Large intestine (tissue), 3 donors: ENCODE measurements around the gene DLGAP1. TPM values are rescaled to one million over a fixed set of nuclear protein-coding genes. Genes with fewer than 3 reads are reported as not detected.

Experiments
- DNase-seq, 2 donors: peaks; one replicate each; pipeline versions ENCODE4 v3.0.0 to v3.0.0-alpha.2; 2013
- H3K27ac ChIP-seq: one replicate; pipeline ENCODE4 v1.5.1; 2013; ENCODE audit warnings: low read length
- H3K27me3 ChIP-seq: 2 replicates; pipeline ENCODE4 v1.6.1; 2013; ENCODE audit warnings: low read length; ENCODE audit not compliant: control insufficient read depth, insufficient read depth
- H3K36me3 ChIP-seq: 2 replicates; pipeline ENCODE4 v1.6.1; 2013; ENCODE audit warnings: low read length; ENCODE audit not compliant: control insufficient read depth, insufficient read depth
- H3K4me1 ChIP-seq: one replicate; pipeline ENCODE4 v1.6.1; 2013; ENCODE audit warnings: low read length; ENCODE audit not compliant: control insufficient read depth, insufficient read depth
- H3K4me3 ChIP-seq: one replicate; pipeline ENCODE4 v1.5.1; 2013; ENCODE audit warnings: low read length
- H3K9me3 ChIP-seq: one replicate; pipeline ENCODE4 v1.6.1; 2013; ENCODE audit warnings: mild to moderate bottlenecking, low read depth, low read length, moderate library complexity; ENCODE audit not compliant: control insufficient read depth
- WGBS: methylation state at CpG from one replicate; pipeline ENCODE4 v1.1.5; 2013; ENCODE audit warnings: low lambda C conversion rate; ENCODE audit not compliant: insufficient coverage; 5-methylcytosine and 5-hydroxymethylcytosine counted together
- polyA plus RNA-seq: library from polyadenylated mRNA; unstranded; fragments of 120-200 nt; gene quantifications from one replicate; pipeline ENCODE4 v1.2.1, GENCODE V29; 2013

DLGAP1 gene
- polyA plus RNA-seq, 1 donor = 0.69 TPM

DNA sequence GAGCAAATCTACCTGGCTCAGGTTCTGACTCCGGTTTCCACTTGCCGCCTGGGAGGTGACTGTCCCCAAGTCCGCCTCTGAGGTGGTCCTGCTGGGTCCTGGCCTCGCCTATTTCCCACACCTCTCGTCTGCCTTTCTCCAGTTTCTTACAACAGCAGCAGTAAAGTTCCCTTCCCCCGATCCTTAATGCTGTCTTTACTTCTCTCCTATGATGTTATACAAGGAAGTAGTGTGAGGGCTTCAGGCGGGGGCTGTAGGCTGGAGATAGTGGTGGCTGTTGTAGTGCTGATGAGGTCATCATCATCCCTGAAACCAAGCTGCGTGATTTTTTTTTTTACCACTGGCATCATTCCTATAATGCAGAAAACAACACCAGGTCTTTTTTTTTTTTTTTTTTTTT lies 986.3 kb downstream of the DLGAP1 start:
- no peaks in the 10 kb centered on the region for H3K9me3 ChIP-seq
- DNase-seq = peak; percentile 55 to 76
- H3K4me3 ChIP-seq = no peak overlapping the region
- peaks cover 15% of the 10 kb centered on the region for H3K4me1 ChIP-seq
- H3K36me3 ChIP-seq = no peaks in the 10 kb centered on the region
- H3K27me3 ChIP-seq = no peaks in the 10 kb centered on the region
- no CpG with 5 or more reads among the region's 8 CpGs for WGBS
- H3K27ac ChIP-seq = no peak overlapping the region

DNA sequence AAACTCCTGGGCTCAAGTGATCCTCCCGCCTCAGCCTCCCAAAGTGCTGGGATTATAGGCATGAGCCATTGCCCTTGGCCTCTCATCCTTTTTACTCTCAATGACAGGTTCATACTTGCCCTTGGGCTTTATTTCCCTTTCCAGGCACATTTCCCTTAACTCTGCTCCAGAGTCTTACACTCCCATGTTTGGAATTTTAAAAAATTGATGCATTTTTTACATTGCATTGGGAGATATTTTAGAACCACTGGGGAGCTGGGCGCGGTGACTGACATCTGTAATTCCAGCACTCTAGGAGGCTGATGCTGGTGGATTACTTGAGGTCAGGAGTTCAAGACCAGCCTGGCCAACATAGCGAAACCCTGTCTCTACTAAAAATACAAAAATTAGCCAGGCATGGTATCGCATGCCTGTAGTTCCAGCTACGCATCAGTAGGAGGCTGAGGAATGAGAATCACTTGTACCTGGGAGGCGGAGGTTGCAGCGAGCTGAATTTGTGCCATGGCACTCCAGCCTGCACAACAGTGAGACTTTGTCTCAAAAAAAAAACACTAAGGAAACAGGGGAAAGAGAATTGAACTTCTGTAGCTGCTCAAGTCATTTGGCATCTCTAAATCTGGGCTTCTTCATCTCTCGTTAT lies 986.9 kb downstream of the DLGAP1 start:
- H3K36me3 ChIP-seq = no peaks in the 10 kb centered on the region
- WGBS = 100% methylated on average over 2 of the region's 9 CpGs
- H3K4me1 ChIP-seq = peaks cover 15% of the 10 kb centered on the region
- H3K9me3 ChIP-seq = no peaks in the 10 kb centered on the region
- H3K27me3 ChIP-seq = no peaks in the 10 kb centered on the region
- no peak for DNase-seq
- H3K4me3 ChIP-seq = no peak overlapping the region
- H3K27ac ChIP-seq = no peak overlapping the region

DNA sequence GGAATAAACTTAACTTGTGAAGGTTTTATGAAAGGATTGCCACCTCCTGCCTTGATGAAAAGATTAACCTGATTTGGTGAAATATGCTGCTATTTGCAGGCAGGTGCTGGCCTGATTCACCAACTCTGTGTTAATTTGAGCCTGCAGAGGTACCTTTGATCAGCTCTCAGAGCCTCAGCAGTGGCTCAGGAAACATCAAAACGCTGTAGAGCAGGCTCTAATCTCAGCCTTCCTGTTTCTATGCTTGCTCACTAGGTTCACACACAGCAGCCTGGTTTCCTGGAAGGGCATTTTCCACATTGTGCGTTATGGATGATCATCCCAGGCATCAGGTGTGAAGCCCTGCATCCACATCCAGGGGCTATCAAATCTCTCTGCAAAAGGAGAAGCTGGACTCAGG lies 988.2 kb downstream of the DLGAP1 start:
- Histone ChIP-seq H3K9me3 (peaks cover 1% of the 10 kb centered on the region), H3K4me1 (peaks cover 15% of the 10 kb centered on the region), H3K27me3 (no peaks in the 10 kb centered on the region), H3K4me3 (no peak overlapping the region), H3K36me3 (peaks cover 2% of the 10 kb centered on the region), H3K27ac (peak overlapping the region; percentile 40)
- DNase-seq = no peak
- no CpG with 5 or more reads among the region's 2 CpGs for WGBS

DNA sequence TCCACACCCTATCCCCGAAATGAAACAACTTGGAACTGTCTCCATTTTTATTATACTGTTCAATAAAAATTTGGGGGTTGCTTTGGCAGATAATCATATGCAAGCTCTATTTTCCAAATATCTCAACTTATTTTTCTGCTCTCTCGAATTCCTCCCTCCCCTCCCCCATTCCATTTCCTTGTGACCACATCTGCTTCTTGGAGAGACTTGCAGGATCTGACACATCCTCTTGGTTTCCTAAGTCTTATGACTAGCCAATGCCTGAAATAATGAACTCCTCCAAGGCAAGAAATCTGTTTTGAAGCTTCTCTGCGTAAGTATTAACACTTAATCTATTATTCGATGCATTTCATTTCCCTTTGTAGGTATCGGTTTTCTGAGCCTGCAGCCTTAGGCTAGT lies 989.1 kb downstream of the DLGAP1 start:
- Histone ChIP-seq H3K27me3 (no peaks in the 10 kb centered on the region), H3K9me3 (peaks cover 6% of the 10 kb centered on the region), H3K4me3 (no peak overlapping the region), H3K4me1 (peaks cover 13% of the 10 kb centered on the region), H3K36me3 (peaks cover 4% of the 10 kb centered on the region), H3K27ac (peak overlapping the region; percentile 40)
- DNase-seq = peak in 1 of 2 donors; percentile 69
- WGBS = 72% methylated on average over 4 of the region's 5 CpGs

DNA sequence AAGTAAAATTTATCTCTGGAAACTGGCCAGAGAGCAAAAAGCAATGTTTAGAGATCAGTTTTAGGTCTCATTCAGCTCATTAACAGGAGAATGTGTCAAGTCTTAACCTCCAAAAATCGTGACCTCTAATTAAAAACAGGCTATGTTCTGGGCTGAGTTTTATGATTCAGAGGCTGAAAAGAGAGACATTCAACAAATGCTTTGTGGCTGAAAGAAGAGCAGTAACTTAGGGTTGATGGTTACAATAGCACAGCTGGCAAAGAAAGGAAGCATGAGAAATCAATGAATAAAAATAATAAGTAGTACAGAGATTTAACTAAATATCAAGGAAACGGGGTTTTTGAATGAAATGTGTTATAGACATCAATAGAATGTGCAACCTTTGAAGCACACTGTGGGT lies 992.1 kb downstream of the DLGAP1 start:
- Histone ChIP-seq H3K4me3 (no peak overlapping the region), H3K27me3 (no peaks in the 10 kb centered on the region), H3K9me3 (peaks cover 9% of the 10 kb centered on the region), H3K27ac (no peak overlapping the region), H3K4me1 (peaks cover 26% of the 10 kb centered on the region), H3K36me3 (peaks cover 20% of the 10 kb centered on the region)
- WGBS = 57% methylated on average over 2 of the region's 2 CpGs
- no peak for DNase-seq

DNA sequence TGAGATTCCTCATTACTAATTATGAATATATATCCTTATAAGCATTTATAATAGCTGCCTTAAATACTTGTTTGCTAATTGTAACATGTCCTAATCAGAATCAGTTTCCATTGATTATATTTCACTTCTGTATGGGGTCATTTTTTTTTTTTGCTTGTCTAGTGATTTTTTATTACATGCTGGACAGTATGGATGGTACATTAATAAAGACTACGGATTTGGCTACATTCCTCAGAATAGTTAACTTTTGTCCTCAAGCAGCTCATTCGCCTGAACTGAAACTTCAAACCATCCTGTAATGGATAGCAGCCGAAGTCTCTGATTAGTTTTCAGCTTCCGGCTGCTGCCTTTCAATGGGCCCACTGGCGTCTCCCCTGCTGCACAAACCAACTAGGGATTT lies 993.4 kb downstream of the DLGAP1 start:
- H3K36me3 ChIP-seq = peaks cover 30% of the 10 kb centered on the region
- H3K27ac ChIP-seq = no peak overlapping the region
- no peak for DNase-seq
- H3K27me3 ChIP-seq = no peaks in the 10 kb centered on the region
- peaks cover 31% of the 10 kb centered on the region for H3K4me1 ChIP-seq
- 100% methylated on average over 2 of the region's 5 CpGs for WGBS
- H3K4me3 ChIP-seq = no peak overlapping the region
- peaks cover 9% of the 10 kb centered on the region for H3K9me3 ChIP-seq

DNA sequence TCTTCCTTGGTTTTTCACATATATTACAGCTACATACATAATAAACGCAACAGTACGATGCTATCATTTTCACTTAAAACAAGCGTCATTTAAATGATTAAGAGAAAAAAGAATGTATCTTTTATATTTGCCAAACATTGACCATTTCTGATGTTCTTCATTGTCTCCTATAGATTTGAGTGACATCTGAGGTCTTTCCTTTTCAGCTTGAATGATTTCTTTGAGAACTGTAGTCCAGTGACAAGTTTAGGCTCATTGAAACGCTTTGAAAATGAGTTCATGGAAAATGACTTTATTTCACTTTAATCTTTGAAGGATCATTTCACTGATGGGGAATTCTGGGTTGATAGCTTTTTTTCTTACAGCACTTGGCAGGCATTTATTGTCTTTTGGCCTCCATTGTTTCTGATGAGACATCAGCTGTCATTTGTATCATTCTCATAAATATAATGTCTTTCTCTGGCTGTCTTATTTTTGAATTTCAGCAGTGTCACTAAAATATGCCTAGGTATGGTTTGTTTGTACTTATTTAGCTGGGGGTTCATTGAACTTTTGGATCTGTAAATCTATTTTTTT lies 994.2 kb downstream of the DLGAP1 start:
- no peak overlapping the region for H3K4me3 ChIP-seq
- no peaks in the 10 kb centered on the region for H3K27me3 ChIP-seq
- peaks cover 31% of the 10 kb centered on the region for H3K4me1 ChIP-seq
- H3K27ac ChIP-seq = no peak overlapping the region
- H3K36me3 ChIP-seq = peaks cover 30% of the 10 kb centered on the region
- peaks cover 9% of the 10 kb centered on the region for H3K9me3 ChIP-seq
- no peak for DNase-seq
- WGBS = 96% methylated on average over 3 of the region's 4 CpGs

DNA sequence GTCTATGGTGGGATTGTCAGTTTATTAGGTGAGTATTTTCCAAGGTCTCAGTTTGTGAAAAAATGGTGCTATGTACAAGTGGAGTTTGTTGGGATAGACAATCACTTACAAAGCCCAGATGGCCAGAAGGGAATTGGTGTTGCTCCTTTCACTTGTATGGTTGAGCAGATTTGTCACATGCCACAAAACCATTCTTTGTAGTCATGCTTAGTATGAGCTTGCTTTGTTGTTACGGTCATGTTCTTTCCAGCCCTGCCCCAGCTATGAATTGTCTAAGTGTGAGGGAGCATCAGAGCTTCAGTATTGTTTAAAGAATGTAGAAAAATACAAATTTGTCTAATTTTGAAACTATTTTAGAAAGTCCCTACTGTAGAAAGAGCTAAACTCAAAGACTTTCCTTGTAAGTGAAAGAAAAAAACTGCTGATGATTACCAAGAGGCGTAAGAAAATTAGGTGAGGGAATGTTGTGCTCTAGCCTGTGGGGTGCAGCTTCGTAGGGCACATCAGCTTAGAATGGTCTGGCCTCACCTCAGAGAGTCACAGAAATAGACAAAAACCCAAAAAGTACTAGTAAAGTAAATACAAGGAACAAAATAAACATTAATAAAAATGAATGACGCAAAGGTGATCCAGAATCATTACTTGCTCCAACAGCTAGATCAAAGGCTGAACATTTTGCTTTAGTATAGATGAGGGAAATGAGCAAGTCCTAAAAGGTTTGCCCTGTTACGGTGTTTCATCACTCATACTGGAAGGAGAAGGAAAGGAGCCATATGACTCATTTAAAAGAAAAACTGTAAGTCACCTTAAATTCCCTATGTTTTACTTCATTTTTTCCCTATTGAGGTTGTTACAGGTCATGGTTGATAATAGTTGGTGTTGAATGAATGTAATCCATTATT lies 995.9 kb downstream of the DLGAP1 start:
- Histone ChIP-seq H3K4me3 (no peak overlapping the region), H3K27ac (peak overlapping the region; percentile 96), H3K4me1 (peaks cover 42% of the 10 kb centered on the region), H3K36me3 (peaks cover 30% of the 10 kb centered on the region), H3K27me3 (no peaks in the 10 kb centered on the region), H3K9me3 (peaks cover 9% of the 10 kb centered on the region)
- DNase-seq = no peak
- WGBS = 43% methylated on average over 1 of the region's 5 CpGs

DNA sequence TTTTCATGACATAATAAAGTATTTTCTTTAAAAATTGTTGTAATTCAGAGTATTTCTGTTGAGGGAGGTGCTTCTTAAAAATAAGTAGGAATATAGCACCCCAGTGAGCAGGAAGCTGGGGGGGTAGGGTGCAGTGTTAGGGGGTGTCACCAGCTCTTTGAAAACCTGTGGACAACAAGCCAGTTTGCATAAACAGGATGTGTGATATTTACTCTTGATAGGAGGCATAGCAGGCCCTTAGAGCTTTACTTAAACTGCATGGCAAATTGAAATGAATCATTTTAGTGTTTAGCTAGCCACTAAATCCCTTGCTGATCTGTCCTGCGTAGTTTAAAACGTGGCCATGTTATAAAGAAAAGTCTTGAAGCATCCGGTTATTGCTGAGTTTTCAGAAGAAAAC lies 996.7 kb downstream of the DLGAP1 start:
- Histone ChIP-seq H3K9me3 (peaks cover 9% of the 10 kb centered on the region), H3K4me1 (peaks cover 42% of the 10 kb centered on the region), H3K4me3 (no peak overlapping the region), H3K36me3 (peaks cover 30% of the 10 kb centered on the region), H3K27me3 (no peaks in the 10 kb centered on the region), H3K27ac (peak overlapping the region; percentile 96)
- WGBS = 80% methylated on average over 1 of the region's 3 CpGs
- DNase-seq = no peak

DNA sequence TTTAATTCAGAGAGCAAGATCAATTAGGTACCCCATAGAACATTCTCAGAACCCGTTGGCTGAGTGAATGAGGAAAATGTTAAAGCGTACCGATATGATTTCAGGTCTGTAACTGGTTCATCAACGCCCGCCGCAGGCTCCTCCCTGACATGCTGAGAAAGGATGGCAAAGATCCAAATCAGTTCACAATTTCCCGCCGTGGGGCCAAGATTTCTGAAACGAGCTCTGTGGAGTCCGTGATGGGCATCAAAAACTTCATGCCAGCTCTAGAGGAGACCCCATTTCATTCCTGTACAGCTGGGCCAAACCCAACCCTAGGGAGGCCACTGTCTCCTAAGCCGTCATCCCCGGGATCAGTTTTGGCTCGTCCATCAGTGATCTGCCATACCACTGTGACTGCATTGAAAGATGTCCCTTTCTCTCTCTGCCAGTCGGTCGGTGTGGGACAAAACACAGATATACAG lies 997.8 kb downstream of the DLGAP1 start:
- Histone ChIP-seq H3K27me3 (no peaks in the 10 kb centered on the region), H3K4me1 (peaks cover 42% of the 10 kb centered on the region), H3K9me3 (peaks cover 9% of the 10 kb centered on the region), H3K36me3 (peaks cover 30% of the 10 kb centered on the region), H3K27ac (peak overlapping the region; percentile 96), H3K4me3 (no peak overlapping the region)
- no peak for DNase-seq
- WGBS = no CpG with 5 or more reads among the region's 15 CpGs
